Coronary artery (tissue), 2 donors: Measurements from ENCODE around the gene NDUFB4.

ENCODE experiments used
- DNase-seq: peaks from one replicate; pipeline ENCODE4 v3.0.0-alpha.2; 2017; ENCODE audit warnings: low spot score
- H3K27ac ChIP-seq, 2 donors: fragments of 200-600 bp; sonication (generic); one replicate each; pipeline ENCODE4 v1.5.1; 2016 to 2019
- H3K4me3 ChIP-seq: fragments of 200-600 bp; sonication (generic); 2 replicates; pipeline ENCODE4 v1.5.1; 2016; ENCODE audit warnings: mild to moderate bottlenecking, moderate library complexity
- CTCF ChIP-seq: fragments of 200-600 bp; sonication (generic); IDR thresholded peaks from one replicate; pipeline ENCODE4 v1.5.1; 2019; ENCODE audit warnings: antibody characterized with exemption

NDUFB4 gene

GRCh38 chr3:120649830-120650233 is 53.7 kb downstream of the NDUFB4 start:
- Histone ChIP-seq H3K4me3 (no peak overlapping the region), H3K27ac (no peak overlapping the region)
- no peak for TF ChIP-seq CTCF
- no peak for DNase-seq

- TF ChIP-seq CTCF = no peak
- no peak overlapping the region for H3K4me3 ChIP-seq
- H3K27ac ChIP-seq = no peak overlapping the region
- DNase-seq = no peak
Measured at GRCh38 chr3:120650311-120650710, 54.2 kb downstream of the NDUFB4 start.
